ENCODE data around the gene TIMM50. TPM values are rescaled to one million over a fixed set of nuclear protein-coding genes. Genes with fewer than 3 reads are reported as not detected.

The TIMM50 gene
- total RNA-seq, 6 donors from 2014 or later: 47.8 to 80.9 (median 54.4) TPM

- H3K9me3 ChIP-seq: no peaks in the 10 kb centered on the region
- TF ChIP-seq POLR2A (IDR thresholded peaks at IDR 0.05) (no peak), EP300 (IDR thresholded peaks at IDR 0.05) (no peak), POLR2AphosphoS5 (IDR thresholded peaks at IDR 0.05) (no peak), CTCF (IDR thresholded peaks at IDR 0.05) (no peak)
- H3K4me1 ChIP-seq: no peaks in the 10 kb centered on the region
- ATAC-seq (ENCODE audit: low FRiP score in 2 of 2) (no peak), DNase-seq (no peak)
- H3K36me3 ChIP-seq: peaks cover 40 to 95% (median 79%) of the 10 kb centered on the region in 4 donors
- no peak overlapping the region for H3K27ac ChIP-seq
- WGBS, 2 donors: 71 to 83% methylated on average over 3 of the region's 3 CpGs
- no peaks in the 10 kb centered on the region for H3K27me3 ChIP-seq
- no peak overlapping the region for H3K4me3 ChIP-seq
These were observed 17.2 kb upstream of the TIMM50 start for GRCh38 chr19:39463403-39463802.

GRCh38 chr19:39465956-39466747 lies 14.5 kb upstream of the TIMM50 start:
- Histone ChIP-seq H3K4me1 (no peaks in the 10 kb centered on the region), H3K36me3 (peaks cover 49 to 95% (median 78%) of the 10 kb centered on the region in 4 donors), H3K4me3 (no peak overlapping the region), H3K27me3 (no peaks in the 10 kb centered on the region), H3K27ac (no peak overlapping the region), H3K9me3 (no peaks in the 10 kb centered on the region)
- DNase-seq (no peak), ATAC-seq (ENCODE audit: low FRiP score in 2 of 2) (no peak)
- TF ChIP-seq CTCF (IDR thresholded peaks at IDR 0.05): no peak
- TF ChIP-seq EP300 (IDR thresholded peaks at IDR 0.05): no peak
- no peak for TF ChIP-seq POLR2A (IDR thresholded peaks at IDR 0.05)
- TF ChIP-seq POLR2AphosphoS5 (IDR thresholded peaks at IDR 0.05): no peak
- 95 to 97% methylated on average over 18 of the region's 18 CpGs for WGBS, 2 donors

GRCh38 chr19:39467941-39468340 lies 12.7 kb upstream of the TIMM50 start:
- no peak for DNase-seq
- Histone ChIP-seq H3K4me1 (no peaks in the 10 kb centered on the region), H3K27ac (no peak overlapping the region), H3K36me3 (peaks cover 63 to 98% (median 88%) of the 10 kb centered on the region in 4 donors), H3K27me3 (no peaks in the 10 kb centered on the region), H3K9me3 (no peaks in the 10 kb centered on the region), H3K4me3 (no peak overlapping the region)
- ATAC-seq (ENCODE audit: low FRiP score in 2 of 2): no peak
- WGBS, 2 donors: 96% methylated on average over 7 of the region's 7 CpGs; no CpG with 5 or more reads in 1 of the 2 donors
- TF ChIP-seq CTCF (IDR thresholded peaks at IDR 0.05) (no peak), POLR2AphosphoS5 (IDR thresholded peaks at IDR 0.05) (no peak), POLR2A (IDR thresholded peaks at IDR 0.05) (no peak), EP300 (IDR thresholded peaks at IDR 0.05) (no peak)

- no peak for TF ChIP-seq CTCF (IDR thresholded peaks at IDR 0.05)
- TF ChIP-seq EP300 (IDR thresholded peaks at IDR 0.05): no peak
- TF ChIP-seq POLR2A (IDR thresholded peaks at IDR 0.05): no peak
- no peak for TF ChIP-seq POLR2AphosphoS5 (IDR thresholded peaks at IDR 0.05)
- DNase-seq (no peak), ATAC-seq (ENCODE audit: low FRiP score in 2 of 2) (no peak)
- Histone ChIP-seq H3K36me3 (peaks cover 72 to 100% (median 97%) of the 10 kb centered on the region in 4 donors), H3K27me3 (no peaks in the 10 kb centered on the region), H3K27ac (no peak overlapping the region), H3K4me1 (no peaks in the 10 kb centered on the region), H3K9me3 (no peaks in the 10 kb centered on the region), H3K4me3 (no peak overlapping the region)
- WGBS, 2 donors: 89 to 93% methylated on average over 11 of the region's 11 CpGs
These were observed 11.6 kb upstream of the TIMM50 start for GRCh38 chr19:39469036-39469435.

GRCh38 chr19:39469567-39469966 lies 11.1 kb upstream of the TIMM50 start:
- H3K27ac ChIP-seq: no peak overlapping the region
- DNase-seq (no peak), ATAC-seq (ENCODE audit: low FRiP score in 2 of 2) (no peak)
- H3K36me3 ChIP-seq: peaks cover 73 to 100% (median 99%) of the 10 kb centered on the region in 4 donors
- H3K4me1 ChIP-seq: no peaks in the 10 kb centered on the region
- no peaks in the 10 kb centered on the region for H3K27me3 ChIP-seq
- no peak for TF ChIP-seq EP300 (IDR thresholded peaks at IDR 0.05)
- no peak for TF ChIP-seq CTCF (IDR thresholded peaks at IDR 0.05)
- TF ChIP-seq POLR2AphosphoS5 (IDR thresholded peaks at IDR 0.05): no peak
- 88 to 89% methylated on average over 6 of the region's 6 CpGs for WGBS, 2 donors
- no peaks in the 10 kb centered on the region for H3K9me3 ChIP-seq
- H3K4me3 ChIP-seq: no peak overlapping the region
